ENCODE measurements around the gene IL37.

GRCh38 chr2:112957511-112957910, 46.5 kb downstream of the IL37 start:
- TF ChIP-seq CTCF (IDR thresholded peaks at IDR 0.05) (no peak), ZFX (IDR thresholded peaks at IDR 0.05; ENCODE audit: borderline replicate concordance) (no peak)
